Retinal pigment epithelial cell (primary cell): ENCODE results near the gene IKZF2.

Experiments used
- DNase-seq: peaks from one replicate; pipeline ENCODE4 v3.0.0-alpha.2; 2010; ENCODE audit warnings: low read depth
- H3K4me3 ChIP-seq: 2 replicates; pipeline ENCODE4 v1.5.1; 2011; ENCODE audit warnings: mild to moderate bottlenecking, low read length, control low read depth, moderate library complexity
- TF ChIP-seq, protein P1 (sequence below): conservative IDR thresholded peaks from 2 replicates; pipeline ENCODE4 v1.5.1; 2011; ENCODE audit warnings: low read depth, low read length, control low read depth, inconsistent platforms

Gene IKZF2

DNA sequence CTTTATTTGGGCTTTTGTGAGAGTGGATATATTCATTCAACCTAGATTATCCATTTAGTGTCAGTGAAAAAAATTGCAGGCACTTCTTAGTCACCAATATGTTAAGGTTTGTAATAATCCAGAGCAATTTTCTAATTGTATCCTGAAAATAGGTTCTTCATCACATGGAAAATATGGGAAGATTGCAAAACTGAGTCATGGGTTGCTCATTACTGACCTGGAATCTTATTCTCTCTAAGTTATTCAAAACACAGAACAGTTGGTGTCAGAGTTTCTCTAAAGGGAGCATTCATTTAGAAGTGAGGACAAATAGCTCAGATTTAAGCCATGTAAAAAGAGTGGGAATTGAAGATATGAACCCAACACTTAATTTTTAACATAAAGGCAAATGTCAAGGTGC lies 181.3 kb downstream of the IKZF2 start:
- TF ChIP-seq, protein P1, sequence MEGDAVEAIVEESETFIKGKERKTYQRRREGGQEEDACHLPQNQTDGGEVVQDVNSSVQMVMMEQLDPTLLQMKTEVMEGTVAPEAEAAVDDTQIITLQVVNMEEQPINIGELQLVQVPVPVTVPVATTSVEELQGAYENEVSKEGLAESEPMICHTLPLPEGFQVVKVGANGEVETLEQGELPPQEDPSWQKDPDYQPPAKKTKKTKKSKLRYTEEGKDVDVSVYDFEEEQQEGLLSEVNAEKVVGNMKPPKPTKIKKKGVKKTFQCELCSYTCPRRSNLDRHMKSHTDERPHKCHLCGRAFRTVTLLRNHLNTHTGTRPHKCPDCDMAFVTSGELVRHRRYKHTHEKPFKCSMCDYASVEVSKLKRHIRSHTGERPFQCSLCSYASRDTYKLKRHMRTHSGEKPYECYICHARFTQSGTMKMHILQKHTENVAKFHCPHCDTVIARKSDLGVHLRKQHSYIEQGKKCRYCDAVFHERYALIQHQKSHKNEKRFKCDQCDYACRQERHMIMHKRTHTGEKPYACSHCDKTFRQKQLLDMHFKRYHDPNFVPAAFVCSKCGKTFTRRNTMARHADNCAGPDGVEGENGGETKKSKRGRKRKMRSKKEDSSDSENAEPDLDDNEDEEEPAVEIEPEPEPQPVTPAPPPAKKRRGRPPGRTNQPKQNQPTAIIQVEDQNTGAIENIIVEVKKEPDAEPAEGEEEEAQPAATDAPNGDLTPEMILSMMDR: no peak

DNA sequence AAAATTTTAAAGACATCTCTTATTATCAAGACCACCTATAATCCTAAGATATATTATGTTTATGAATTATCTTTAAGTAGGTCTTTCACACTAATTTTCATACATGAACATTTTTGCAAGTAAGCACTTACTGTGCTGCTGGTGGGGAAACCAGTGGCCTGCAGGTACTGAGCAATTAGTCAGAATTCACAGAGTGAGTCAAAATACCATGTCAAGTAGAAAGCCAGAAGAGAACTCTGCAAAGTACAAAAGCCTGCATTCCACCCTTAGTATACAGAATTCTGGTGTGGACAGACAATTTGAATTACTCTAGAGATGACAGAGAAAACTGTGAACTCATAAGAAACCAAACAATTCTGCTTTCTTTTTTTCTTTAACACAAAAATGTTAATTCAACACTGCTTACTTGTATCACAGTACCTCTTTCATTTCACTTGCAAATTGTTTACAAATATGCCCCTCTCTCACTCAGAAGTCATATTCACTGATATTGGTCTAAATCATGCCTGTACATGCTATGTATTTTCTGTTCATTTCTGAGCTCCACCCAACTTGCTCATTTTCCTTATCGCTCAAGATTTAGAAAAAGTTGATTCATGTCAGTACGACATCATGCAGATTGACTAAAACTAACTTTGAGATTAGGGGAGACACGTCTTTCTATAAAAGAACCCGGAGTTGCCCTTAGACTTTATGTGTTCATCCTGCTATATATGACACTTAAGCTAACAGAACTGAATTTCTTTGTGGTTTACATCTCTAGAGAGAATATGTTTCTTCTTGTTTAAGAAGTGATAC lies 182.9 kb downstream of the IKZF2 start:
- DNase-seq: no peak
- TF ChIP-seq, protein P1: no peak
- H3K4me3 ChIP-seq: no peak overlapping the region

More for the DNA sequence above, 181.3 kb downstream of the IKZF2 start:
- H3K4me3 ChIP-seq: no peak overlapping the region
- peak; percentile 55 for DNase-seq

DNA sequence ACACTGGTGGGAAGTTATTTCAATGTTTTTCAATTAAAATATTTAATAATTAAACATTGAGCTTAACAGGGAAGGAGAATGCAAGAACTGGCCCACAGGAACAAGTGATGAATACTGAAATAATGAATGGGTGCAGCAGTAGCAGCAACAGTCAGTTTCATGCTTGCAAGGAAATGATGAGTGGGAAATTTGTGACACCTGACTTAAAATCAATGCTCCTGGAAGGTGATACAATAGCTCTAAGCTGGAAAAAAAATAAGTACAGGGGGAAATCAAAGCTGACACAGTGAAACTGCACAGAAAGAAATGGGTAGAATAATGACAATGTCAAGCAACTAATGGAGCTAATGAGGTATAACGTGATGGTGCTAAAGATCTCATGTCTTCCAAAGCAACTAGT lies 184.5 kb downstream of the IKZF2 start:
- TF ChIP-seq, protein P1: no peak
- DNase-seq: no peak
- no peak overlapping the region for H3K4me3 ChIP-seq

DNA sequence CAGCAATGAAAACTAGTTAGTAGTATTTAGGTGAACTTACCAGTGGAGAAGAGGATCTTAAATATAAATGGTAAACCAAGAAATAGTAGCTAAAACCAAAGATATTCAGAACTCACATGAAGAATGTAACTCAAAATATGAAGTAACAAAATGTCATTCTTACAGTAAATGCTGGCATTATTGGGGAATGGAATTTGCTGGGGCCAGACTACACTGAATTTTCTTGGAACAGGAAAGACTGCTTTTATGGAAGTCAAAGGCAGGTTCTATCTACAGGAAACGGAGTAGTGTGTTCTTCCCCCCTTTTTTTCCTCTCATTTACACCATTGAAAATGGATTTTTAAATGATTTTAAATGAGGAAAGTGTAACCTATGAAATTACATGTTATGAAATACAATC lies 188.7 kb downstream of the IKZF2 start:
- H3K4me3 ChIP-seq: no peak overlapping the region
- TF ChIP-seq, protein P1: no peak
- no peak for DNase-seq

DNA sequence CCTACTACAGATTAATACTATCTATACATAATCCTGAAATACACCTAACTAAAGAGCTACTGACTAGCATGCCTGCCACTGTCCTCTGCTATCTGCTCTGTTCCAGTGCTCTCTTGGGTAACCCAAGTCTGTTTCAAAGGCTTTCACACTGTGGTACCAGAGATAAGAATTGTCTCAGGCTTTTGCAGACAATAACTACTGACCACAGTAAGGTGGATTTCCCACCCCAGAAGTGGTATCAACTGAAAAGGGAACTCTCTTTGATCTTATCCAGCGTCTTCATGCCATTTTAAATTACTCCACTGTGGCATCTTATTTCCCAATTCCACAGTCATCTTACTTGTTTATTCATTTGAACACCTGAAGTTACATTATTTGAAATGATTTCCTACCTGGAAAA lies 190.2 kb downstream of the IKZF2 start:
- H3K4me3 ChIP-seq: no peak overlapping the region
- no peak for DNase-seq
- TF ChIP-seq, protein P1: no peak

DNA sequence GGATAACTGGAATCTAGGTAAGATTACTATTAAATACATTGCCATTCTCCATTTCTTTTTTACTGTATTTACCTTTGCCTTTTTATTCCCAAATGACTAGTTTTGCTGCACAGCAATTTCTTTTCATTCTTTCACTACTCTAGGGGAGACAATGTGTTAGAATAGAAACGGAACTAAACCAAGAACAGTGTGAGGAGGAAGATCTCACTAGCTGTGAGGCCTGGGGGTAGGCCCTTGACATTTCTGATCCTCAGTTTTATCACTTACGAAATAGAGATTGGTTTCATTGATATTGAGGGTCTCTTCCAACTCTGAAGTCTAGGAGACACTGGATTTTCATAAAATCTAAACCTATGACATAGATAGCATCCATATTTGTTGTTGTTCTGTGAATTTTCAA lies 191.1 kb downstream of the IKZF2 start:
- TF ChIP-seq, protein P1: no peak
- no peak overlapping the region for H3K4me3 ChIP-seq
- DNase-seq: no peak

DNA sequence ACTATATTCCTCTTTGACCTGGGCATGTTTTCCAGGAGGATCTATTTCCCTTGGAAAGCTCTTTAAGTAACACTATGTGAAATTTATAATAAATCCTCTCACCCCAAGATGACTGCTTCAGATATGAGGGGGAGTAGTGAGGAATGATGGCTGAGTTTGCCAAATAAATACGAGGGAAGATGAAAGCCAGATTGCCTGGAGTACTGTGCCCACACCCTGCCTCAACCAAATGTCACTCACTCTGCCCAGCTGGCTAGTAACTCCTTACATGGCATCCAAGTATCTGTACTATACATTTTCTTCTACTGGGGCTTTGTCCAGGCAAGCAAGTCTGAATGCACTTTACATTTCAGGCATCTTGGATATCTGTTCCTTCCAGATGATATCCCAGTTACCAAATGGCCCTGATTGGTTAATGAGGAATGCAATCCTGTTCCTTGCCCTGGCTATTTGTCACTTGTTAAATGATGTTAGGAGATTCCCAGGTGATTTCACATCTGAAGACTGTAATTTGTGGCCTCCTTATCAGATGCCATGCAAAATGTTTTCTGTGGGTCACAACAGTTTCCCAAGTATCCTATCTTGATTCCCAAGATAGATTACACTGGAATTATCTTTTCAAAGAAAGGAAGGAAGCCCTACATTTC lies 191.8 kb downstream of the IKZF2 start:
- no peak for DNase-seq
- H3K4me3 ChIP-seq: no peak overlapping the region
- TF ChIP-seq, protein P1: no peak
